Mucosa of descending colon (tissue), 3 donors: ENCODE data around the gene FOXK2. TPM values are rescaled to one million over a fixed set of nuclear protein-coding genes. Genes with fewer than 3 reads are reported as not detected.

ENCODE experiments used
- ATAC-seq: fragments of 200-7000 bp; cut with Tn5 transposase; one replicate; pipeline ENCODE4 v1.9.1; 2020; ENCODE audit warnings: mild to moderate bottlenecking, moderate library complexity
- DNase-seq, 3 donors: peaks; one replicate each; pipeline ENCODE4 v3.0.0-alpha.2; 2020
- H3K36me3 ChIP-seq: fragments of 200-600 bp; one replicate; pipeline ENCODE4 v1.8.0; 2021; ENCODE audit warnings: low read depth, mild to moderate bottlenecking
- H3K4me1 ChIP-seq: fragments of 200-600 bp; one replicate; pipeline ENCODE4 v1.8.0; 2021; ENCODE audit warnings: low read depth, mild to moderate bottlenecking
- H3K4me3 ChIP-seq: fragments of 200-600 bp; one replicate; pipeline ENCODE4 v1.8.0; 2021; ENCODE audit warnings: mild to moderate bottlenecking
- H3K9me3 ChIP-seq: fragments of 200-600 bp; one replicate; pipeline ENCODE4 v1.8.0; 2021; ENCODE audit warnings: mild to moderate bottlenecking
- intact Hi-C, 2 donors: fragments of 100-400 bp; cut with DNase I in 1 of 2; cut with micrococcal nuclease in 1 of 2; formaldehyde crosslinking; loops; one replicate each; pipeline versions ENCODE4 v1.11.0 to v1.11.1; 2022; cut with DNase I, micrococcal nuclease
- long read RNA-seq, 2 donors: library from polyadenylated mRNA; unstranded; transcript quantifications; one replicate each; pipeline ENCODE4 v2.0.0, GENCODE V29; 2019 to 2021
- total RNA-seq, 3 donors: library from RNA; stranded (reverse); fragmentation: NEBNext Ultra II Directional in 2 of 3; extraction: Animal tissue kit (Norgen Biotek cat#: 25700) in 2 of 3; gene quantifications; one replicate each; pipeline versions ENCODE4 v1.2.1 to v1.2.4, GENCODE V29; 2021 to 2023
- TF ChIP-seq, protein P1 (sequence below): fragments of 200-600 bp; IDR thresholded peaks from one replicate; pipeline ENCODE4 v1.8.0; 2022; ENCODE audit warnings: antibody characterized with exemption, mild to moderate bottlenecking
- donor health status: DM: no; HTN: no; CAD: no; lungs with moderate emphysema.
- donor health status: DM: no; HTN: no; CAD: no.
- donor health status: DM: no; HTN: yes; CAD: no.

FOXK2 gene
- 10 to 100 TPM; 39.7 to 62.3 (median 43.5) TPM for total RNA-seq
- long read RNA-seq, donor 1, full-length matches to known transcripts = 23 of 50 reads
- long read RNA-seq, donor 1, partial matches to known transcripts = 11 of 50 reads
- long read RNA-seq, donor 1, other reads (novel, unspliced or antisense) = 16 of 50 reads
- long read RNA-seq, donor 2, full-length matches to known transcripts = 1 of 5 reads
- long read RNA-seq, donor 2, partial matches to known transcripts = 3 of 5 reads
- long read RNA-seq, donor 2, other reads (novel, unspliced or antisense) = 1 of 5 reads

GRCh38 chr17:82518826-82519810, at the start of gene FOXK2:
FOXK2 (plus strand) TSS chr17:82519732; CDS start chr17:82519889, 157 bp downstream.
- peak; percentile 99 for ATAC-seq
- peak; percentile 91 to 97 (median 96) for DNase-seq
- TF ChIP-seq, protein P1, sequence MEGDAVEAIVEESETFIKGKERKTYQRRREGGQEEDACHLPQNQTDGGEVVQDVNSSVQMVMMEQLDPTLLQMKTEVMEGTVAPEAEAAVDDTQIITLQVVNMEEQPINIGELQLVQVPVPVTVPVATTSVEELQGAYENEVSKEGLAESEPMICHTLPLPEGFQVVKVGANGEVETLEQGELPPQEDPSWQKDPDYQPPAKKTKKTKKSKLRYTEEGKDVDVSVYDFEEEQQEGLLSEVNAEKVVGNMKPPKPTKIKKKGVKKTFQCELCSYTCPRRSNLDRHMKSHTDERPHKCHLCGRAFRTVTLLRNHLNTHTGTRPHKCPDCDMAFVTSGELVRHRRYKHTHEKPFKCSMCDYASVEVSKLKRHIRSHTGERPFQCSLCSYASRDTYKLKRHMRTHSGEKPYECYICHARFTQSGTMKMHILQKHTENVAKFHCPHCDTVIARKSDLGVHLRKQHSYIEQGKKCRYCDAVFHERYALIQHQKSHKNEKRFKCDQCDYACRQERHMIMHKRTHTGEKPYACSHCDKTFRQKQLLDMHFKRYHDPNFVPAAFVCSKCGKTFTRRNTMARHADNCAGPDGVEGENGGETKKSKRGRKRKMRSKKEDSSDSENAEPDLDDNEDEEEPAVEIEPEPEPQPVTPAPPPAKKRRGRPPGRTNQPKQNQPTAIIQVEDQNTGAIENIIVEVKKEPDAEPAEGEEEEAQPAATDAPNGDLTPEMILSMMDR = no peak
- H3K4me3 ChIP-seq = peak within 1 kb of the TSS; percentile 81
- intact Hi-C loops = no loop called here
- peaks cover 5% of the 10 kb centered on the region for H3K4me1 ChIP-seq
- H3K9me3 ChIP-seq = no peaks in the 10 kb centered on the region
- no peaks in the 10 kb centered on the region for H3K36me3 ChIP-seq

- ATAC-seq (no peak), DNase-seq (no peak)
- TF ChIP-seq, protein P1 = no peak
- Histone ChIP-seq H3K9me3 (no peaks in the 10 kb centered on the region), H3K4me1 (no peaks in the 10 kb centered on the region), H3K36me3 (peaks cover 5% of the 10 kb centered on the region), H3K4me3 (no peak overlapping the region)
- intact Hi-C loops = no loop called here
Measured at GRCh38 chr17:82470065-82470464, 49.5 kb upstream of the FOXK2 start.

DNA sequence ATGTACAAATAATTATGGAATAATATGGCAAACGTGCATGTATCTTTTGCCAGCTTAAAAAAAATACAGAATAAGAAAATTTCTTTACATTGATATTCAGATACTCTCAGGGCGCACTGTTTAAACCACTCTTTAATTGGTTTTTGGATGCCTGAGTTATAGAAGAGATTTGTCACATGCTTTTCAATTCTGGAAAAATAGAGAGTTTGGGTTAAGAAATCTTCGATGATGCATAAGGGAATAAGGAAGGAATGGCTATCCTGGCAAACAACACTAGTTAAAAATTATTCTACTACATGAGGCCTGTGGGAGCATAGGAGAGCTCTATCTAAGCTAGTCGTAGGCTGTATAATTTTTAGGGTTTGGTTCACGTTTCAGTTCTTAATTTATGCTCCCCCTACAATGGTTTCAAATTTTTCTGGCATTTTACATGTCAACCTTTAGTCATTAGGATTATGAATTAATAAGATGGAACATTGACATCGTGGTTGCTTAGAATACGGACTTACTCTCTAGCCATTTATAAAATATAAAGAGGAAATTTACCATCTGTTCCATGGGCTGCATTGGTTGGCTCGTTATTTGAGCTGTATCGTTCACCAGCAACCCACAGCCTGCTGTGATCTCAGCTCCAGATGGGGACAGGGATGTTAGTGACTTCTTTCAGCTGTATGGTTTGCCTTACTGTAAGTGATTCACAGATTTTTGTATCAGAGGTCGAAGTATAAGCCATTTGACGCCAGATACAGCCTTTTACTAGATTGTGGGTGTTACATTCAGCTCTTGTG, 45.1 kb upstream of the FOXK2 start:
- DNase-seq = no peak
- no peaks in the 10 kb centered on the region for H3K4me1 ChIP-seq
- no peak for ATAC-seq
- peaks cover 3% of the 10 kb centered on the region for H3K36me3 ChIP-seq
- TF ChIP-seq, protein P1 = no peak
- no peak overlapping the region for H3K4me3 ChIP-seq
- H3K9me3 ChIP-seq = no peaks in the 10 kb centered on the region
- intact Hi-C loops = no loop called here

GRCh38 chr17:82475458-82475857, 44.1 kb upstream of the FOXK2 start:
- Histone ChIP-seq H3K4me1 (no peaks in the 10 kb centered on the region), H3K9me3 (no peaks in the 10 kb centered on the region), H3K4me3 (no peak overlapping the region), H3K36me3 (peaks cover 4% of the 10 kb centered on the region)
- TF ChIP-seq, protein P1 = no peak
- intact Hi-C loops = no loop called here
- DNase-seq (no peak), ATAC-seq (no peak)

- Histone ChIP-seq H3K36me3 (peaks cover 4% of the 10 kb centered on the region), H3K4me3 (no peak overlapping the region), H3K4me1 (no peaks in the 10 kb centered on the region), H3K9me3 (no peaks in the 10 kb centered on the region)
- TF ChIP-seq, protein P1 = no peak
- DNase-seq = no peak
- intact Hi-C loops = no loop called here
- no peak for ATAC-seq
Measured at GRCh38 chr17:82477934-82478333, 41.6 kb upstream of the FOXK2 start.
